NCI-H524 treated with DMSO at 0.1 percent for 48 hours (cell line): ENCODE measurements around the gene TTC24.
"Not testable (repeated sequence)": the region's sequence is repeated elsewhere in the genome, so short reads cannot be mapped to it uniquely, and the experiment has no call there.

Source experiments
- DNase-seq: peaks from one replicate; lab custom pipeline; 2025; lab: John Stamatoyannopoulos, UW

TTC24 gene

GRCh38 chr1:156579472-156579871 lies at the start of gene TTC24:
Gene TTC24 (plus strand): TSS chr1:156579723. CDS start chr1:156581365, 1,642 bp downstream.
- DNase-seq, result peak; percentile 77

- DNase-seq, result no peak
Observed at GRCh38 chr1:156530006-156530405, 49.5 kb upstream of the TTC24 start.

GRCh38 chr1:156532374-156532773 lies 47.1 kb upstream of the TTC24 start:
- no peak for DNase-seq

- no peak for DNase-seq
Observed at GRCh38 chr1:156533568-156534220, 45.8 kb upstream of the TTC24 start.

- DNase-seq, result no peak
Observed at GRCh38 chr1:156534424-156535060, 45.0 kb upstream of the TTC24 start.

- no peak for DNase-seq
Observed at GRCh38 chr1:156537027-156537426, 42.5 kb upstream of the TTC24 start.

- no peak for DNase-seq
Observed at GRCh38 chr1:156538711-156539440, 40.6 kb upstream of the TTC24 start.

- DNase-seq, result no peak
Observed at GRCh38 chr1:156539818-156540355, 39.6 kb upstream of the TTC24 start.

GRCh38 chr1:156540955-156541354 lies 38.6 kb upstream of the TTC24 start:
- DNase-seq, result no peak

- DNase-seq, result no peak
Observed at GRCh38 chr1:156543066-156543465, 36.5 kb upstream of the TTC24 start.

GRCh38 chr1:156544592-156545102 lies 34.9 kb upstream of the TTC24 start:
- DNase-seq, result no peak

GRCh38 chr1:156546267-156546666 lies 33.3 kb upstream of the TTC24 start:
- DNase-seq, result no peak

GRCh38 chr1:156547434-156547833 lies 32.1 kb upstream of the TTC24 start:
- no peak for DNase-seq

GRCh38 chr1:156547982-156548381 lies 31.5 kb upstream of the TTC24 start:
- no peak for DNase-seq

- no peak for DNase-seq
Observed at GRCh38 chr1:156549390-156549789, 30.1 kb upstream of the TTC24 start.

GRCh38 chr1:156549831-156550230 lies 29.7 kb upstream of the TTC24 start:
- DNase-seq, result no peak

GRCh38 chr1:156550346-156550745 lies 29.2 kb upstream of the TTC24 start:
- DNase-seq, result no peak

GRCh38 chr1:156551066-156551643 lies 28.4 kb upstream of the TTC24 start:
- DNase-seq, result no peak

GRCh38 chr1:156551869-156552268 lies 27.7 kb upstream of the TTC24 start:
- DNase-seq, result no peak

GRCh38 chr1:156552518-156552917 lies 27.0 kb upstream of the TTC24 start:
- no peak for DNase-seq

GRCh38 chr1:156552937-156553336 lies 26.6 kb upstream of the TTC24 start:
- not testable (repeated sequence) for DNase-seq

- no peak for DNase-seq
Observed at GRCh38 chr1:156553860-156554485, 25.6 kb upstream of the TTC24 start.
